Cerebellar nuclear complex (tissue), 1 donor: ENCODE measurements around the gene CSNK2A1.
"Not testable (repeated sequence)": the region's sequence is repeated elsewhere in the genome, so short reads cannot be mapped to it uniquely, and the experiment has no call there.

ENCODE experiments used
- DNase-seq, 2 experiments: peaks; one replicate each; lab custom pipeline; 2025; lab: John Stamatoyannopoulos, UW

CSNK2A1 gene

GRCh38 chr20:533526-533925, 10.1 kb downstream of the CSNK2A1 start:
- no peak for DNase-seq

GRCh38 chr20:532530-532929, 11.1 kb downstream of the CSNK2A1 start:
- DNase-seq = no peak

- DNase-seq = no peak
Observed at GRCh38 chr20:531608-532007, 12.0 kb downstream of the CSNK2A1 start.

GRCh38 chr20:530321-530720, 13.3 kb downstream of the CSNK2A1 start:
- no peak for DNase-seq

- DNase-seq = no peak
Observed at GRCh38 chr20:528923-529604, 14.5 kb downstream of the CSNK2A1 start.

- no peak for DNase-seq
Observed at GRCh38 chr20:527571-527886, 16.1 kb downstream of the CSNK2A1 start.

GRCh38 chr20:521860-522259, 21.7 kb downstream of the CSNK2A1 start:
- DNase-seq = no peak

GRCh38 chr20:519999-520398, 23.6 kb downstream of the CSNK2A1 start:
- no peak for DNase-seq

- DNase-seq = no peak
Observed at GRCh38 chr20:517221-517620, 26.4 kb downstream of the CSNK2A1 start.

- DNase-seq = no peak
Observed at GRCh38 chr20:516799-517198, 26.8 kb downstream of the CSNK2A1 start.

GRCh38 chr20:515696-516095, 27.9 kb downstream of the CSNK2A1 start:
- no peak for DNase-seq

GRCh38 chr20:513429-513828, 30.2 kb downstream of the CSNK2A1 start:
- no peak for DNase-seq

GRCh38 chr20:510328-511057, 33.1 kb downstream of the CSNK2A1 start:
- not testable (repeated sequence) for DNase-seq

- not testable (repeated sequence) for DNase-seq
Observed at GRCh38 chr20:508364-508787, 35.2 kb downstream of the CSNK2A1 start.

- no peak for DNase-seq
Observed at GRCh38 chr20:507761-508332, 35.7 kb downstream of the CSNK2A1 start.

GRCh38 chr20:507006-507758, 36.4 kb downstream of the CSNK2A1 start:
- DNase-seq = no peak

- DNase-seq = no peak
Observed at GRCh38 chr20:504632-505075, 38.9 kb downstream of the CSNK2A1 start.

GRCh38 chr20:503048-503737, 40.4 kb downstream of the CSNK2A1 start:
- no peak for DNase-seq

GRCh38 chr20:497979-498378, 45.6 kb downstream of the CSNK2A1 start:
- DNase-seq = no peak

- DNase-seq = no peak
Observed at GRCh38 chr20:496126-496696, 47.4 kb downstream of the CSNK2A1 start.

GRCh38 chr20:492159-492558, 51.4 kb downstream of the CSNK2A1 start:
- DNase-seq = no peak

- no peak for DNase-seq
Observed at GRCh38 chr20:487655-488054, 55.9 kb downstream of the CSNK2A1 start.
